Measurements from ENCODE around the gene CTNNA2.

DNA sequence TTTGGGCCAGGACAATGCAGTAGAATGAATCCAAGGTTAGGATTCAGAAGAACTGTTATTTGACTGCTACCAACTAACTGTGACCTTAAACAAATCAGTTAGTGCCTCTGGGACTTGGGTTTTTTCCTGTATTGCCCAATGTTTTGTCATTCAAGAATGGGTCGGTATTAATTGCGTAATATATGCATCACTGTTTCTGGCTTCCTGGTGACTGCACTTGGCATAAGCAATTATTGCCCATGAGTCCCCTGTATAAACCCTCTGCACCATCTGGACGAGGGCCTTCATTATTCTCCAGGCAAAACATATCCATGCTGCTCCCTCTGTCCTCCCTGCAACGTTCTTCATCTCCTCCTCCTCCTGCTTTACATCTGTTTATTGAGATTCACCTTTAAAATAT lies 1047.5 kb downstream of the CTNNA2 start:
- no peak for TF ChIP-seq JUNB (CRISPR knock-in tag; conservative IDR thresholded peaks at IDR 0.05)
- no peak for TF ChIP-seq CBX8 (IDR thresholded peaks at IDR 0.05; ENCODE audit: borderline replicate concordance, extremely low read depth, low read depth, low read length, poor library complexity, severe bottlenecking)
- TF ChIP-seq, protein P1, sequence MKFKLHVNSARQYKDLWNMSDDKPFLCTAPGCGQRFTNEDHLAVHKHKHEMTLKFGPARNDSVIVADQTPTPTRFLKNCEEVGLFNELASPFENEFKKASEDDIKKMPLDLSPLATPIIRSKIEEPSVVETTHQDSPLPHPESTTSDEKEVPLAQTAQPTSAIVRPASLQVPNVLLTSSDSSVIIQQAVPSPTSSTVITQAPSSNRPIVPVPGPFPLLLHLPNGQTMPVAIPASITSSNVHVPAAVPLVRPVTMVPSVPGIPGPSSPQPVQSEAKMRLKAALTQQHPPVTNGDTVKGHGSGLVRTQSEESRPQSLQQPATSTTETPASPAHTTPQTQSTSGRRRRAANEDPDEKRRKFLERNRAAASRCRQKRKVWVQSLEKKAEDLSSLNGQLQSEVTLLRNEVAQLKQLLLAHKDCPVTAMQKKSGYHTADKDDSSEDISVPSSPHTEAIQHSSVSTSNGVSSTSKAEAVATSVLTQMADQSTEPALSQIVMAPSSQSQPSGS (CRISPR knock-in tag; IDR thresholded peaks at IDR 0.05) = no peak
- TF ChIP-seq CBX2 (IDR thresholded peaks at IDR 0.05; ENCODE audit: insufficient read depth, low read length, poor library complexity, severe bottlenecking) = no peak
- TF ChIP-seq, protein P2, sequence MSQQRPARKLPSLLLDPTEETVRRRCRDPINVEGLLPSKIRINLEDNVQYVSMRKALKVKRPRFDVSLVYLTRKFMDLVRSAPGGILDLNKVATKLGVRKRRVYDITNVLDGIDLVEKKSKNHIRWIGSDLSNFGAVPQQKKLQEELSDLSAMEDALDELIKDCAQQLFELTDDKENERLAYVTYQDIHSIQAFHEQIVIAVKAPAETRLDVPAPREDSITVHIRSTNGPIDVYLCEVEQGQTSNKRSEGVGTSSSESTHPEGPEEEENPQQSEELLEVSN (IDR thresholded peaks at IDR 0.05; ENCODE audit: borderline replicate concordance in 1 of 2, extremely low read depth in 1 of 2, insufficient read depth in 1 of 2, insufficient read length in 1 of 2, low read depth in 1 of 2, low read length in 1 of 2, poor library complexity in 1 of 2, severe bottlenecking in 1 of 2) = no peak
- no peak for TF ChIP-seq KAT8 (IDR thresholded peaks at IDR 0.05; ENCODE audit: low read depth)
- TF ChIP-seq, protein P3, sequence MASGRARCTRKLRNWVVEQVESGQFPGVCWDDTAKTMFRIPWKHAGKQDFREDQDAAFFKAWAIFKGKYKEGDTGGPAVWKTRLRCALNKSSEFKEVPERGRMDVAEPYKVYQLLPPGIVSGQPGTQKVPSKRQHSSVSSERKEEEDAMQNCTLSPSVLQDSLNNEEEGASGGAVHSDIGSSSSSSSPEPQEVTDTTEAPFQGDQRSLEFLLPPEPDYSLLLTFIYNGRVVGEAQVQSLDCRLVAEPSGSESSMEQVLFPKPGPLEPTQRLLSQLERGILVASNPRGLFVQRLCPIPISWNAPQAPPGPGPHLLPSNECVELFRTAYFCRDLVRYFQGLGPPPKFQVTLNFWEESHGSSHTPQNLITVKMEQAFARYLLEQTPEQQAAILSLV (tag; IDR thresholded peaks at IDR 0.05) = no peak
- no peak for TF ChIP-seq ZNF707 (CRISPR knock-in tag; conservative IDR thresholded peaks at IDR 0.05)
- TF ChIP-seq CEBPB (tag; IDR thresholded peaks at IDR 0.05) = no peak

Data from K562 (cell line).